Subcutaneous adipose tissue (tissue), 4 donors: ENCODE data around the gene PIK3R2. TPM values are rescaled to one million over a fixed set of nuclear protein-coding genes. Genes with fewer than 3 reads are reported as not detected.

Source experiments
- total RNA-seq, 4 donors: library from RNA; depleted of rRNA; stranded (reverse); fragments of >200 nt; gene quantifications; one replicate each; pipeline ENCODE4 v1.1.0, GENCODE V29; 2016
- TF ChIP-seq, protein P1 (sequence below): fragments of 450-650 bp; IDR thresholded peaks from one replicate; pipeline ENCODE4 v1.5.1; 2016; ENCODE audit warnings: low read depth, mild to moderate bottlenecking, control low read depth, antibody characterized with exemption, moderate library complexity

The PIK3R2 gene
- total RNA-seq, 4 donors from 2014 or later = 4.7 to 10.0 (median 7.0) TPM

DNA sequence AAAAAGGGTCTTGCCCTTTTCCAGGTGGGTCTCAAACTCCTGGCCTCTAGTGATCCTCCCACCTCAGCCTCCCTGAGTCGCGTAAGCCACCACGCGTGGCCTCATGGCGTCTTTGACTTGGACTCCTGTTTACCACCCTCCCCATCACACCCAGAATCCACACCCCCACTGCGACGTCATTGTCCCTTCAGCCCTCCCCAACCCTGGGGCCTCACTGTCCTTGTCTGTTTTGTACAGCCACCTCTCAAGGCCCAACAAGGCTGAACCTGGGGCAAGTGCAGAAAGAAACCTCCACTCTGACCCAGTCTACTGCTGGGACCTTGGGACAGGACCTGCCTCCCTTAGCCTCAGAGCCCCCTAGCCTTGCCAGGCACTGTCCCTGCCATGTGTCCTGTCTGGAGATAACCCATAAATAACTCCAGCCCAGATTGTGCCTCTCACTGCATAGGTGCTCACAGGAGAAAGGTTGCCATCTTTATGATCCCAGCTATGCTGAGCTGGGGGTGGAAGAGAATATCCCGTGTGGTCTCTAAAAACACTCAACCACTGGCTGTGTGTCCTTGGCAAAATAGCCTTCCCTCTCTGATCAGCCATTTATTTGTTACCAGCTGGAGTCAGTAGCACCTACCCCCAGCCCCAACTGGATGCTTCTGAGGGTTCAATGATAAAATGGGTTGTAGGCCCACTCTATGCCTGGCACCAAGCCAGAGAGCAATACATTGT is 18.8 kb downstream of the PIK3R2 start:
- TF ChIP-seq, protein P1, sequence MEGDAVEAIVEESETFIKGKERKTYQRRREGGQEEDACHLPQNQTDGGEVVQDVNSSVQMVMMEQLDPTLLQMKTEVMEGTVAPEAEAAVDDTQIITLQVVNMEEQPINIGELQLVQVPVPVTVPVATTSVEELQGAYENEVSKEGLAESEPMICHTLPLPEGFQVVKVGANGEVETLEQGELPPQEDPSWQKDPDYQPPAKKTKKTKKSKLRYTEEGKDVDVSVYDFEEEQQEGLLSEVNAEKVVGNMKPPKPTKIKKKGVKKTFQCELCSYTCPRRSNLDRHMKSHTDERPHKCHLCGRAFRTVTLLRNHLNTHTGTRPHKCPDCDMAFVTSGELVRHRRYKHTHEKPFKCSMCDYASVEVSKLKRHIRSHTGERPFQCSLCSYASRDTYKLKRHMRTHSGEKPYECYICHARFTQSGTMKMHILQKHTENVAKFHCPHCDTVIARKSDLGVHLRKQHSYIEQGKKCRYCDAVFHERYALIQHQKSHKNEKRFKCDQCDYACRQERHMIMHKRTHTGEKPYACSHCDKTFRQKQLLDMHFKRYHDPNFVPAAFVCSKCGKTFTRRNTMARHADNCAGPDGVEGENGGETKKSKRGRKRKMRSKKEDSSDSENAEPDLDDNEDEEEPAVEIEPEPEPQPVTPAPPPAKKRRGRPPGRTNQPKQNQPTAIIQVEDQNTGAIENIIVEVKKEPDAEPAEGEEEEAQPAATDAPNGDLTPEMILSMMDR = no peak

DNA sequence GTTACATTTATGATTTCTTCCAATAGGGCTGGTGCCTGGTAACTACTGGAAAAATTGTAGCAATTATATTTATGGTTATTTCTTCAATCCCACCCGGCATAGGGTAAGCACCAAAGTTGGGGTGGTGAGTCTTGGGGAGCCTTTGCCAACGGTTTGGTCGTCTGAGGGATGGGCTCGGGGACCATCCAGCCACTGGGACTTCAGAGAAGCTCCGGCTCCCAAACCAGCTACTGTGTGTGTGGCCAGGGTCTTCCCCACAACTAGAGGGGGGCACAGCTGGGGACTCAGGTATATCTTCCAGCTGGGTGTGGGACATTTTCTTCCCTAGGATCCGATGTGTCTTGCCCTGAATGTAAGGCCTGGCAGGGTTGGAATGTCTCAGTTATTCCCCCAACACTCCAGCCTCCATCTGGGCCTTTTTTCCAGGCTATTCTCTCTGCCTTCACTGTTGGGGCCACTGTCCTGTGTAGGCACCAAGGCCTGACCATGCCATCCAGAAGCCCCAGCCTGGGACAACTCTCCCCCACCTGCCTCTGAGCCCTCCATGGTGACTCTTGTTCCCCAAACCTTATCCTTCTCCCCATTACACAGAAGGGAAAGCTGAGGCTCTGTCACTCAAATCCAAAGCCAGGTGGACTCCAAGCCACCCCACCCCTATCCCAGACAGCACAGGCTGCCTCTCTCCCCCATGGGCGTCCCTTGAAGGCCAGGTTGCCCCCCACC is 19.5 kb downstream of the PIK3R2 start:
- TF ChIP-seq, protein P1 = no peak

DNA sequence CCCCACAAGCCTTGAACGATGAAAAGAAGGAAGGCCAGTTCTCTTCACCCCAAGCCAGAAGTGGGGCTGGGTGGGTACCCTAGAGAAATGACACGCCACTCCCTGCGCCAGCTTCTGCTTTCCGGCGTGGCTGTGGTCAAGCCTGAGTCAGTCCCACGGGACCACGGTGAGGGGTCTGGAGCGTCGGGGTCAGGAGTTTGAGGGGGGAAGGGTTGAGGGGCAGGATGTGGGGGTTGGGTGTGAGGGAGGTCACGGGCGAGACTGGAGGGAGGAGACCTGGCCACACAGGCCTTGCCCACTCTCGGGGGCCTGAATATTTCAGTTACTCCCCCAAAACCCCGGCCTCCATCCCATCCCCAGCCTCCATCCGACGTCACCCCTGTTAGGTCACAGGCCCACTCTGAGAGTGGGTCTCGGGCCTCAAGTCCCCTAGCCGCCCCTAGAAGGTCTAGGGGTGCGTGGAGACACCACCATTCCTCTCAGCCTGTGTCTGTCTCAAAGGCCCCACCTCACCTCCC is 20.1 kb downstream of the PIK3R2 start:
- TF ChIP-seq, protein P1 = no peak

DNA sequence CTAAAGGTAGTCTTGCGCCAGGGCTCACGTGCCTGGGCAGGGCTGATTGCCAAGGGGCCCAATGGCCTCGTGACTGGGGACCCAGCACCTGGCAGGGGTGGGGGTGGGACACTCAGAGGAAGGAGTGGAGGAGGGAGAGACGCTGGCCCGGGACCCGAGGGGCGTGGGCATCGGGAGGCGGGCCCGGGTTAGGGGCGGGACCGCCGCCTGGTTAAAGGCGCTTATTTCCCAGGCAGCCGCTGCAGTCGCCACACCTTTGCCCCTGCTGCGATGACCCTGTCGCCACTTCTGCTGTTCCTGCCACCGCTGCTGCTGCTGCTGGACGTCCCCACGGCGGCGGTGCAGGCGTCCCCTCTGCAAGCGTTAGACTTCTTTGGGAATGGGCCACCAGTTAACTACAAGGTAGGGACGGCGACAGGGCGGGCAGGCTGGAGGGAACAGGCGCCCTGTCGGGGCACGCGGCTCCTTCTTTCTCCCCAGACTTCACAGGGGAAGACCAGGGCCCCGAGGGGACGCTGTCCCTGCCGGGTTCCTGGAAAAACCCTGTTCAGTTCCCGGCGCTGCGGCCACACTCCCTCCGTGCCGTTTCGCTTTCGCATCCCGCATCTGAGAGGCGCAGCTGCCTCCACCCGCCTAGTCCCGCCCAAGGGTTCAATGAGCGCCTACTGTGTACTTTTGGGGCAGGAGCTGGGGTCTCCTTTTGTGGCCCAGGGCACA is 20.8 kb downstream of the PIK3R2 start, which contains the start of gene IFI30:
TSS of gene IFI30 (plus strand) at position 242 of the 717 bp plus-strand sequence. CDS start at position 271, 29 bp downstream.
- TF ChIP-seq, protein P1 = no peak

DNA sequence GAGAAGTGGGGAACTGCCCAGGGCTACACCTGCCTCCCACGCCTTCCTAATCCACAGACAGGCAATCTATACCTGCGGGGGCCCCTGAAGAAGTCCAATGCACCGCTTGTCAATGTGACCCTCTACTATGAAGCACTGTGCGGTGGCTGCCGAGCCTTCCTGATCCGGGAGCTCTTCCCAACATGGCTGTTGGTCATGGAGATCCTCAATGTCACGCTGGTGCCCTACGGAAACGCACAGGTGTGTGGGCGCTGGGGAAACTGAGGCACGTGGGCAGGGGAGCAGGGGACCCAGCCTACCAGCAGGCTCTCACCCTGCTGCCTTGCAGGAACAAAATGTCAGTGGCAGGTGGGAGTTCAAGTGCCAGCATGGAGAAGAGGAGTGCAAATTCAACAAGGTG is 22.0 kb downstream of the PIK3R2 start:
- TF ChIP-seq, protein P1 = no peak

DNA sequence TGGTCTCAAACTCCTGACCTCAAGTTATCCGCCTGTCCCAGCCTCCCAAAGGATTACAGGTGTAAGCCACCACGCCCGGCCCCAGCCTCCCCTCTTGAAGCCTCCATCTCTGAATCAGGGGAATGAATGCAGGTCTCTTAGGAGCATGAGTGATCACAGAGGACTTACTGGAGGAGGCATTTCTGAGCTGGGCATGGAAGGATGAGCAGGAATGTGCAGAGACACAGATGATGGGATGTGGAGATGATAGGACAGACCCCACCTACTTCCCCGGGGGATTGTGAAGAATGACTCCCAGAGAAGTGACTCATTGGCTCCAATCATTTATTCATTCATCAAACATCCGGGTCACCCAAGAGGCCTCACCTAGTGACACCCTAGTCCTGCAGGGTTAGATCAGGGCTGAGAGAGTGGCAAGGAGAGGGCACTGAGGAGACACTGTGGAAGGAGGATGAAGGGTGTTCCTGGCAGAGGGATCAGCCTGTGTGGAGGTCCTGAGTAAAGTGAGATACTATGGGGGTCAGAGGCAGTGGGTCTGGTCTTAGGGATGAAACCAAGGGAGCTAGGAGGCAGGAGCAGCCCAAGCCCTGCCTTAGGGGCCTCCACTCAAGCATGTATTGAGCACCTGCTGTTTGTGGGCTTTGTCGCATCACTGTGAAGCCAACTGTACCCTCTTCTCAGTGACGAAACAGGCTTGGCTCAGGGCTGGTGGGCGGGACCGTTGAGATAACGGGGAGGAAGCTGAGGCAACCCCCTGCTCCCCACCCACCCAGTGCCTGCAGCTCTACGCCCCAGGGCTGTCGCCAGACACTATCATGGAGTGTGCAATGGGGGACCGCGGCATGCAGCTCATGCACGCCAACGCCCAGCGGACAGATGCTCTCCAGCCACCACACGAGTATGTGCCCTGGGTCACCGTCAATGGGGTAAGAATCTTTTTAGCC is 23.7 kb downstream of the PIK3R2 start:
- TF ChIP-seq, protein P1 = no peak
